ENCODE measurements around the gene NCOA3. TPM values are rescaled to one million over a fixed set of nuclear protein-coding genes. Genes with fewer than 3 reads are reported as not detected.
"Not testable (repeated sequence)": the region's sequence is repeated elsewhere in the genome, so short reads cannot be mapped to it uniquely, and the experiment has no call there.

NCOA3 gene
- polyA plus RNA-seq, 3 donors: 13.5 to 21.8 (median 21.3) TPM

DNA sequence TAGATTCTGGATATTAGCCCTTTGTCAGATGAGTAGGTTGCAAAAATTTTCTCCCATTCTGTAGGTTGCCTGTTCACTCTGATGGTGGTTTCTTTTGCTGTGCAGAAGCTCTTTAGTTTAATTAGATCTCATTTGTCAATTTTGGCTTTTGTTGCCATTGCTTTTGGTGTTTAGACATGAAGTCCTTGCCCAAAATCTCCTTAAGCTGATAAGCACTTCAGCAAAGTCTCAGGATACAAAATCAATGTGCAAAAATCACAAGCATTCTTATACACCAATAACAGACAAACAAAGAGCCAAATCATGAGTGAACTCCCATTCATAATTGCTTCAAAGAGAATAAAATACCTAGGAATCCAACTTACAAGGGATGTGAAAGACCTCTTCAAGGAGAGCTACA is 52.6 kb downstream of the NCOA3 start:
- peaks cover 83% of the 10 kb centered on the region for H3K79me2 ChIP-seq (ENCODE audit: insufficient read depth, low read length)
- H3K4me1 Mint-ChIP-seq: not testable (repeated sequence)

DNA sequence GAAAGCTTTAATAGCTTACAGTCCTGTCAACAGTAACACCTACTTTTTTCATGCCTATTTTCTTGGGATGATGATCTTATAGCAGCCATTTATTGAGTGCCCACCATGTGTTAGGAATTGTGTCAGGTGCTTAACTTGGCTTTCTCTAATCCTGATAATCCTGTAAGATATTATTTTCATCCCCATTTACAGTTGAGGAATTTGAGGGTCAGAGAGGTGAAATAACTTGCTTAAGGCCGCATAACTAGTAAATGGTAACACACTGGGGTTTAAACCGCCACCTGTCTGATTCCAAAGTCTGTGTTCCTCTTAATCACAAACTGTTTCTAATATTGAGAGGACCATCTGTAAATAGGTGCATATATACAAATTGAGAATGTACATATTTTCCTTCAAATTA is 55.5 kb downstream of the NCOA3 start:
- H3K36me3 Mint-ChIP-seq: peaks cover 5 to 9% of the 10 kb centered on the region in 2 donors
- H3K4me1 ChIP-seq (ENCODE audit: control insufficient read depth in 1 of 2, insufficient read depth in 2 of 2, low read length in 2 of 2): peaks cover 0 to 6% of the 10 kb centered on the region in 2 donors
- no peak overlapping the region for H3K27ac ChIP-seq (ENCODE audit: low read depth in 1 of 2, low read length in 2 of 2)
- intact Hi-C loops (cut with micrococcal nuclease): no loop called here
- H3K9me3 ChIP-seq (replicated peaks in 1 of 2; ENCODE audit: control insufficient read depth in 1 of 2, insufficient read depth in 1 of 2, low read length in 2 of 2): no peaks in the 10 kb centered on the region
- H2AFZ ChIP-seq (ENCODE audit: insufficient read depth, low read depth, low read length, poor library complexity, severe bottlenecking): no peak overlapping the region
- DNase-seq: no peak
- H3K4me2 ChIP-seq (replicated peaks; ENCODE audit: extremely low read depth, low read length, poor library complexity, severe bottlenecking): no peak overlapping the region
- TF ChIP-seq, protein P1, sequence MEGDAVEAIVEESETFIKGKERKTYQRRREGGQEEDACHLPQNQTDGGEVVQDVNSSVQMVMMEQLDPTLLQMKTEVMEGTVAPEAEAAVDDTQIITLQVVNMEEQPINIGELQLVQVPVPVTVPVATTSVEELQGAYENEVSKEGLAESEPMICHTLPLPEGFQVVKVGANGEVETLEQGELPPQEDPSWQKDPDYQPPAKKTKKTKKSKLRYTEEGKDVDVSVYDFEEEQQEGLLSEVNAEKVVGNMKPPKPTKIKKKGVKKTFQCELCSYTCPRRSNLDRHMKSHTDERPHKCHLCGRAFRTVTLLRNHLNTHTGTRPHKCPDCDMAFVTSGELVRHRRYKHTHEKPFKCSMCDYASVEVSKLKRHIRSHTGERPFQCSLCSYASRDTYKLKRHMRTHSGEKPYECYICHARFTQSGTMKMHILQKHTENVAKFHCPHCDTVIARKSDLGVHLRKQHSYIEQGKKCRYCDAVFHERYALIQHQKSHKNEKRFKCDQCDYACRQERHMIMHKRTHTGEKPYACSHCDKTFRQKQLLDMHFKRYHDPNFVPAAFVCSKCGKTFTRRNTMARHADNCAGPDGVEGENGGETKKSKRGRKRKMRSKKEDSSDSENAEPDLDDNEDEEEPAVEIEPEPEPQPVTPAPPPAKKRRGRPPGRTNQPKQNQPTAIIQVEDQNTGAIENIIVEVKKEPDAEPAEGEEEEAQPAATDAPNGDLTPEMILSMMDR (IDR thresholded peaks at IDR 0.05): no peak
- H4K20me1 ChIP-seq (ENCODE audit: insufficient read depth, low read length): peaks cover 84% of the 10 kb centered on the region
- H3K27ac Mint-ChIP-seq: no peak overlapping the region
- no peaks in the 10 kb centered on the region for H3K27me3 ChIP-seq (ENCODE audit: control insufficient read depth in 2 of 2, insufficient read depth in 2 of 2, low read length in 2 of 2)
- H3K9ac ChIP-seq (ENCODE audit: insufficient read depth, low read length, poor library complexity, severe bottlenecking): no peak overlapping the region
- no peak overlapping the region for H3K4me3 ChIP-seq (replicated peaks in 1 of 3; ENCODE audit: low read depth in 2 of 3, low read length in 3 of 3)
- peaks cover 0 to 1% (median 0%) of the 10 kb centered on the region in 7 donors for H3K9me3 Mint-ChIP-seq
- peaks cover 83% of the 10 kb centered on the region for H3K79me2 ChIP-seq (ENCODE audit: insufficient read depth, low read length)
- no CpG with 5 or more reads among the region's 2 CpGs for WGBS (ENCODE audit: insufficient coverage)
- H3K4me3 Mint-ChIP-seq: no peak overlapping the region
- H3K36me3 ChIP-seq (replicated peaks in 1 of 2; ENCODE audit: control insufficient read depth in 1 of 2, insufficient read depth in 2 of 2, low read length in 2 of 2): no peaks in the 10 kb centered on the region
- H3K27me3 Mint-ChIP-seq (ENCODE audit: low read depth in 3 of 3): no peaks in the 10 kb centered on the region
- peaks cover 19% of the 10 kb centered on the region for H3K4me1 Mint-ChIP-seq

More for the DNA sequence above, 52.6 kb downstream of the NCOA3 start:
- H3K27me3 ChIP-seq (ENCODE audit: control insufficient read depth in 2 of 2, insufficient read depth in 2 of 2, low read length in 2 of 2); H3K9ac ChIP-seq (ENCODE audit: insufficient read depth, low read length, poor library complexity, severe bottlenecking); H3K36me3 ChIP-seq (replicated peaks in 1 of 2; ENCODE audit: control insufficient read depth in 1 of 2, insufficient read depth in 2 of 2, low read length in 2 of 2); H3K9me3 ChIP-seq (replicated peaks in 1 of 2; ENCODE audit: control insufficient read depth in 1 of 2, insufficient read depth in 1 of 2, low read length in 2 of 2); H3K27me3 Mint-ChIP-seq (ENCODE audit: low read depth in 3 of 3); H3K9me3 Mint-ChIP-seq; H3K4me3 Mint-ChIP-seq; intact Hi-C loops (cut with micrococcal nuclease); H2AFZ ChIP-seq (ENCODE audit: insufficient read depth, low read depth, low read length, poor library complexity, severe bottlenecking); H3K4me3 ChIP-seq (replicated peaks in 1 of 3; ENCODE audit: low read depth in 2 of 3, low read length in 3 of 3); H3K4me2 ChIP-seq (replicated peaks; ENCODE audit: extremely low read depth, low read length, poor library complexity, severe bottlenecking); H3K27ac ChIP-seq (ENCODE audit: low read depth in 1 of 2, low read length in 2 of 2); H3K4me1 ChIP-seq (ENCODE audit: control insufficient read depth in 1 of 2, insufficient read depth in 2 of 2, low read length in 2 of 2); H3K27ac Mint-ChIP-seq; DNase-seq: not testable (repeated sequence)
- peaks cover 11 to 18% of the 10 kb centered on the region in 2 donors for H3K36me3 Mint-ChIP-seq
- H4K20me1 ChIP-seq (ENCODE audit: insufficient read depth, low read length): peaks cover 84% of the 10 kb centered on the region

Data from CD14-positive monocyte (primary cell).